BLaER1 treated with 17β-estradiol and CSF1 and Interleukin-3, amounts not matched to agents 10 nM and 100 nM (cell line): Measurements from ENCODE around the gene EIF4E.
"Not testable (repeated sequence)": the region's sequence is repeated elsewhere in the genome, so short reads cannot be mapped to it uniquely, and the experiment has no call there.

ENCODE experiments used
- H3K27ac ChIP-seq, 11 experiments: shearing (Covaris generic); formaldehyde crosslinking; 2 replicates each; pipeline ENCODE4 v1.8.1; 2022
- H3K27me3 ChIP-seq, 11 experiments: shearing (Covaris generic); formaldehyde crosslinking; 2 replicates each; pipeline ENCODE4 v1.8.1; 2022
- H3K36me3 ChIP-seq, 11 experiments: shearing (Covaris generic); formaldehyde crosslinking; 2 replicates each; pipeline ENCODE4 v1.8.1; 2022
- H3K4me1 ChIP-seq, 10 experiments: shearing (Covaris generic); formaldehyde crosslinking; 2 replicates each; pipeline ENCODE4 v1.8.1; 2022
- H3K4me2 ChIP-seq, 11 experiments: shearing (Covaris generic); formaldehyde crosslinking; 2 replicates each; pipeline ENCODE4 v1.8.1; 2022
- H3K4me3 ChIP-seq, 10 experiments: shearing (Covaris generic); formaldehyde crosslinking; 2 replicates each; pipeline ENCODE4 v1.8.1; 2022
- H3K9ac ChIP-seq, 11 experiments: shearing (Covaris generic); formaldehyde crosslinking; 2 replicates each; pipeline ENCODE4 v1.8.1; 2022
- H3K9me3 ChIP-seq, 11 experiments: shearing (Covaris generic); formaldehyde crosslinking; replicated peaks in 1 of 11; 2 replicates each; pipeline ENCODE4 v1.8.1; 2022
- H4K20me1 ChIP-seq, 11 experiments: shearing (Covaris generic); formaldehyde crosslinking; 2 replicates each; pipeline ENCODE4 v1.8.1; 2022
- Cebpa-rat ChIP-seq, 11 experiments: shearing (Covaris generic); IDR thresholded peaks; 2 replicates each; pipeline ENCODE4 v1.8.1; 2022

Gene EIF4E

DNA sequence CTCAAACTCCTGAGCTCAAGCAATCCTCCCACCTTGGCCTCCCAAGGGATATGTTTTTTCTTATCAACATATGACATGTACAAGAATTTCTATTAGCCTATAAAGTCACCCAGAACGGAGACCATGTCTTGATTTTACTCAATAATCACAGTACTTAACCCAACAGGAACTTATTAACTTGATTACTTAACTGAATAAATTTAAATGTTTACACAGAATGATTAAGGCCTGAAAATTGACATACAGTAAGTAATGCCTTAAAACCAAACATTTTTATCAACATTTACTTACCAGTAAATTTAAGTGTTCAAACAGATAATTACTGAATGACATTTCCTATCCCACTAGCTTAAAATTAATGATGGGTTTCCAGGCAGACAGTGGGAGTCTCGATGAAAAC, 25.4 kb downstream of the EIF4E start:
- no peak overlapping the region for H3K4me2 ChIP-seq
- no peak overlapping the region for H3K27ac ChIP-seq
- peaks cover 58 to 100% (median 95%) of the 10 kb centered on the region in 11 experiments; a peak in 21 of 22 replicates for H4K20me1 ChIP-seq
- no peak overlapping the region for H3K9ac ChIP-seq
- H3K9me3 ChIP-seq = peaks cover 0 to 4% (median 0%) of the 10 kb centered on the region in 11 experiments; a peak in 1 of 22 replicates
- peaks cover 0 to 17% (median 0%) of the 10 kb centered on the region in 10 experiments; a peak in 6 of 20 replicates for H3K4me1 ChIP-seq
- no peaks in the 10 kb centered on the region for H3K27me3 ChIP-seq
- no peak for TF ChIP-seq Cebpa-rat (IDR thresholded peaks at IDR 0.05)
- no peak overlapping the region for H3K4me3 ChIP-seq
- H3K36me3 ChIP-seq = peaks cover 46 to 95% (median 83%) of the 10 kb centered on the region in 11 experiments

GRCh38 chr4:98899277-98899676, 29.7 kb downstream of the EIF4E start:
- no peak overlapping the region for H3K9ac ChIP-seq

GRCh38 chr4:98891478-98892337, 37.2 kb downstream of the EIF4E start:
- H3K4me1 ChIP-seq = no peaks in the 10 kb centered on the region
- no peak overlapping the region for H3K9ac ChIP-seq
- no peaks in the 10 kb centered on the region for H3K27me3 ChIP-seq
- H3K4me3 ChIP-seq = no peak overlapping the region
- H3K36me3 ChIP-seq = peaks cover 93 to 100% (median 98%) of the 10 kb centered on the region in 11 experiments
- H3K9me3 ChIP-seq = peaks cover 0 to 34% (median 29%) of the 10 kb centered on the region in 11 experiments; a peak in 16 of 22 replicates
- no peak for TF ChIP-seq Cebpa-rat (IDR thresholded peaks at IDR 0.05)
- H3K4me2 ChIP-seq = no peak overlapping the region
- peaks cover 0 to 92% (median 52%) of the 10 kb centered on the region in 11 experiments; a peak in 20 of 22 replicates for H4K20me1 ChIP-seq
- H3K27ac ChIP-seq = no peak overlapping the region

More at GRCh38 chr4:98899277-98899676, 29.7 kb downstream of the EIF4E start:
- H4K20me1 ChIP-seq = peaks cover 18 to 100% (median 77%) of the 10 kb centered on the region in 11 experiments; a peak in 20 of 22 replicates
- no peak overlapping the region for H3K4me2 ChIP-seq
- no peak for TF ChIP-seq Cebpa-rat (IDR thresholded peaks at IDR 0.05)
- H3K9me3 ChIP-seq = peaks cover 0 to 41% (median 27%) of the 10 kb centered on the region in 11 experiments; a peak in 16 of 22 replicates
- peaks cover 0 to 4% (median 0%) of the 10 kb centered on the region in 10 experiments; a peak in 2 of 20 replicates for H3K4me1 ChIP-seq
- H3K4me3 ChIP-seq = no peak overlapping the region
- H3K27me3 ChIP-seq = no peaks in the 10 kb centered on the region
- no peak overlapping the region for H3K27ac ChIP-seq
- H3K36me3 ChIP-seq = peaks cover 82 to 100% (median 98%) of the 10 kb centered on the region in 11 experiments

DNA sequence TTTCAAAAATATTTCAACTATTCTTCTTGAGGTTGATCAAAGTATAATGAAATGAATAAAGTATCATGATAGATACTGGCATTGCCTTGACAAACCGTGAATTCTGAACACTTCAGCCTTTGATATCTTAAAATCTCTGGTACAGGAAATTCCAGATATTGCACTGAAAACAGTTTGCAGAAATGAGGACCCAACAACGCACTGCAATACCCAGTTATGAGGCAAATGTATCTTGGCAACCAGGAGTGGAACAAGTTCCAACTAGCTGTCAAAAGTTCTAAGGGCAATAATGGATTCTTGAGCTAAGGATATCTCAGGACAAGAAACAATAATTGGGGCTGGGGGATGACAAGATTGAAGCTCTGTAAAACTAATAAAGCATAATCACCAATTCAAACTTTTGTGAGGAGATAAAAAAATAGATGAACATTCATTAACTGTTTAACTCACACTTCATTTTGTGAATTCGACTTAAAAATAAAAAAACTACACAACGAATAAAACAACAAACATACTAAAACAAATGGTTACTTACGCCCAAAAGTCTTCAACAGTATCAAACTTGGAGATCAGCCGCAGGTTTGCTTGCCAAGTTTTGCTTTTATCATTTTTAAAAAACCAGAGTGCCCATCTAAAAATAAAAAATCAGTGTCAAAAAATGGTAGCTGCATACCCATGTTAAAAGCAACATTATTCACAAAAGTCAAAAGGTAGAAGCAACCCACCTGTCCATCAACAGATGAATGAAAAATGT, 38.1 kb downstream of the EIF4E start:
- Histone ChIP-seq H3K36me3 (peaks cover 93 to 100% (median 98%) of the 10 kb centered on the region in 11 experiments), H4K20me1 (peaks cover 0 to 92% (median 52%) of the 10 kb centered on the region in 11 experiments; a peak in 19 of 22 replicates)

GRCh38 chr4:98887145-98887544, 41.8 kb downstream of the EIF4E start:
- no peaks in the 10 kb centered on the region for H3K27me3 ChIP-seq
- no peak for TF ChIP-seq Cebpa-rat (IDR thresholded peaks at IDR 0.05)
- H3K36me3 ChIP-seq = peaks cover 90 to 99% (median 95%) of the 10 kb centered on the region in 11 experiments
- H3K4me2 ChIP-seq = no peak overlapping the region
- no peak overlapping the region for H3K9ac ChIP-seq
- H3K4me3 ChIP-seq = no peak overlapping the region
- no peaks in the 10 kb centered on the region for H3K4me1 ChIP-seq
- H3K27ac ChIP-seq = no peak overlapping the region
- H4K20me1 ChIP-seq = peaks cover 0 to 79% (median 27%) of the 10 kb centered on the region in 11 experiments; a peak in 18 of 22 replicates
- no peaks in the 10 kb centered on the region for H3K9me3 ChIP-seq

More for the DNA sequence above, 38.1 kb downstream of the EIF4E start:
- no peak for TF ChIP-seq Cebpa-rat (IDR thresholded peaks at IDR 0.05)
- H3K4me2 ChIP-seq = no peak overlapping the region
- no peaks in the 10 kb centered on the region for H3K4me1 ChIP-seq
- H3K9ac ChIP-seq = no peak overlapping the region
- H3K9me3 ChIP-seq = peaks cover 0 to 26% (median 24%) of the 10 kb centered on the region in 11 experiments; a peak in 16 of 22 replicates
- H3K27ac ChIP-seq = no peak overlapping the region
- H3K27me3 ChIP-seq = no peaks in the 10 kb centered on the region
- H3K4me3 ChIP-seq = no peak overlapping the region

DNA sequence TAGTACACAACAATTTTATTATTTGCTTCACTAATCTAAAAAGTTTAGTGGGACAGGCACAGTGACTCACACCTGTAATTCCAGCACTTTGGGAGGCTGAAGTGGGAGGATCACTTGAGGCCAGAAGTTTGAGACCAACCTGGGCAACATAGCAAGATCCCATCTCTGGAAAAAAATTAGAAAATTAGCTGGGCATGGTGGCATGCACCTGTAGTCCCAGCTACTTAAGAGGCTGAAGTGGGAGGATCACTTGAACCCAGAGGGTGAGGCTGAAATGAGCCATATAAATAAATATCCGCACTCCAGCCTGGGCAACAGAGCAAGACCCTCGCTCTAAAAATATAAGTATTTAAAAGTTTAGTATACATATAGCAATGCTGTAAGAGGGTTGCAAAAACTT, 42.6 kb downstream of the EIF4E start:
- Histone ChIP-seq H3K36me3 (peaks cover 88 to 99% (median 95%) of the 10 kb centered on the region in 11 experiments), H4K20me1 (peaks cover 0 to 72% (median 26%) of the 10 kb centered on the region in 11 experiments; a peak in 15 of 22 replicates)
- not testable (repeated sequence) for H3K4me3 ChIP-seq, H3K4me2 ChIP-seq, H3K27me3 ChIP-seq, H3K27ac ChIP-seq, H3K4me1 ChIP-seq, H3K9me3 ChIP-seq, H3K9ac ChIP-seq

DNA sequence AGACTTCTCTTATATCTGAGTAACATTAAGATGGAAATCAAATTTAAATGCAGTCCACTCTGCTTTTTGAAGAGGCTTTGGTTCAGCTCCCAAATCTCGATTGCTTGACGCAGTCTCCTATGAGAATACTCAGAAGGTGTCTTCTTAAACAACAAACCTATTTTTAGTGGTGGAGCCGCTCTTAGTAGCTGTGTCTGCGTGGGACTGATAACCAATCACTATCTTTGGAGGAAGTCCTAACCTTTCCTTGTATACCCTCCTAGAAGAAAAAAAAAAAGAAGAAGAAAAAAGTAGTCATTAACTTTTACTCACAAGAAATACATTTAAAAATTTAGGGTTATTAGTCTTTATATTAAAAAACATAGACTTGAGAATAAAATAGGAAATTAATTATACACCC, 48.0 kb downstream of the EIF4E start:
- H3K36me3 ChIP-seq = peaks cover 64 to 92% (median 84%) of the 10 kb centered on the region in 11 experiments
- H3K4me1 ChIP-seq, H3K27me3 ChIP-seq, H3K27ac ChIP-seq, H3K4me3 ChIP-seq, H3K9ac ChIP-seq, H3K9me3 ChIP-seq, H3K4me2 ChIP-seq: not testable (repeated sequence)
- peaks cover 0 to 25% (median 8%) of the 10 kb centered on the region in 11 experiments; a peak in 11 of 22 replicates for H4K20me1 ChIP-seq

GRCh38 chr4:98879515-98879914, 49.4 kb downstream of the EIF4E start:
- Histone ChIP-seq H3K4me1 (0 out of 20 replicates have a peak, but pooled peaks cover 0 to 9% (median 0%) of the 10 kb centered on the region in 10 experiments), H3K9me3 (no peaks in the 10 kb centered on the region), H3K27ac (no peak overlapping the region), H3K27me3 (no peaks in the 10 kb centered on the region), H3K36me3 (peaks cover 55 to 84% (median 71%) of the 10 kb centered on the region in 11 experiments), H4K20me1 (peaks cover 0 to 14% (median 5%) of the 10 kb centered on the region in 11 experiments; a peak in 10 of 22 replicates), H3K4me3 (no peak overlapping the region), H3K4me2 (no peak overlapping the region), H3K9ac (no peak overlapping the region)
- TF ChIP-seq Cebpa-rat (IDR thresholded peaks at IDR 0.05) = no peak

- Histone ChIP-seq H4K20me1 (no peaks in the 10 kb centered on the region), H3K36me3 (peaks cover 17 to 28% (median 23%) of the 10 kb centered on the region in 11 experiments; a peak in 20 of 22 replicates), H3K9me3 (no peaks in the 10 kb centered on the region), H3K27me3 (no peaks in the 10 kb centered on the region), H3K4me1 (peaks cover 0 to 31% (median 3%) of the 10 kb centered on the region in 10 experiments; a peak in 9 of 20 replicates), H3K27ac (no peak overlapping the region), H3K4me3 (no peak overlapping the region), H3K4me2 (peak overlapping the region in 5 of 11 experiments; percentile 13 to 63 (median 55); a peak in 8 of 22 replicates), H3K9ac (no peak overlapping the region)
- TF ChIP-seq Cebpa-rat (IDR thresholded peaks at IDR 0.05) = no peak
Observed at GRCh38 chr4:98873059-98873458, 55.9 kb downstream of the EIF4E start.

GRCh38 chr4:98872120-98872906, 56.6 kb downstream of the EIF4E start:
- peaks cover 0 to 31% (median 3%) of the 10 kb centered on the region in 10 experiments; a peak in 9 of 20 replicates for H3K4me1 ChIP-seq
- not testable (repeated sequence) for H3K27ac ChIP-seq, H3K9ac ChIP-seq, H3K9me3 ChIP-seq, H4K20me1 ChIP-seq, H3K27me3 ChIP-seq, H3K4me3 ChIP-seq
- H3K36me3 ChIP-seq = peaks cover 11 to 21% (median 15%) of the 10 kb centered on the region in 11 experiments; a peak in 19 of 22 replicates
- peak overlapping the region in 3 of 11 experiments; percentile 55 to 63 (median 58); a peak in 5 of 22 replicates for H3K4me2 ChIP-seq
